ENCODE results near the gene LRRN3.

LRRN3 gene

DNA sequence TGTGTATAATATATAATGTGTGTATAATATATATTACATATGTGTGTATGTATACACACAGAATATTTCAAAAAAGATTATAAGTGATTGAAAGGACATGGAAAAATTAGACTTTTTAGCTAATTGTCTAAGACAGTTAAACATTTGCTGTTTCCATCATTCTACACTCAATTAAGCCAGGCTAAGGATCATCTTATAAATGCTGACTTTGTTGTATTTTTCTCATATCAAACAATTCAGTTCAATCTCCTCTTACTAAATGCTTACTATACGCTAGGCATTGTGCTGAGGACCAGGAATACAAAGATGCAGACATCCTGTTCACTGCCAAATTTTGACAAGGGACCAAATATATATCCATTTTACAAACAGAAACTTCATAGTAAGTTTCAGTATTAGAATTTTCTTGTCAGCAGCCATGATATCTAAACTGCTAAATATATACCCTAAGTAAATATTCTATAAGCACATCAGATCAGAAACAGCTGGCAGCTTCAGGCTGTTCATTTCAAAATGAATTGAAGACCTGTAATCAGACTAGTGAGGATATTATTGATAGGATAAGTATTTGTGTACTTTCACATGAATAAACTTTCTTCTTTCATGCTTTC is 10.3 kb upstream of the LRRN3 start:
- DNase-seq: no peak

DNA sequence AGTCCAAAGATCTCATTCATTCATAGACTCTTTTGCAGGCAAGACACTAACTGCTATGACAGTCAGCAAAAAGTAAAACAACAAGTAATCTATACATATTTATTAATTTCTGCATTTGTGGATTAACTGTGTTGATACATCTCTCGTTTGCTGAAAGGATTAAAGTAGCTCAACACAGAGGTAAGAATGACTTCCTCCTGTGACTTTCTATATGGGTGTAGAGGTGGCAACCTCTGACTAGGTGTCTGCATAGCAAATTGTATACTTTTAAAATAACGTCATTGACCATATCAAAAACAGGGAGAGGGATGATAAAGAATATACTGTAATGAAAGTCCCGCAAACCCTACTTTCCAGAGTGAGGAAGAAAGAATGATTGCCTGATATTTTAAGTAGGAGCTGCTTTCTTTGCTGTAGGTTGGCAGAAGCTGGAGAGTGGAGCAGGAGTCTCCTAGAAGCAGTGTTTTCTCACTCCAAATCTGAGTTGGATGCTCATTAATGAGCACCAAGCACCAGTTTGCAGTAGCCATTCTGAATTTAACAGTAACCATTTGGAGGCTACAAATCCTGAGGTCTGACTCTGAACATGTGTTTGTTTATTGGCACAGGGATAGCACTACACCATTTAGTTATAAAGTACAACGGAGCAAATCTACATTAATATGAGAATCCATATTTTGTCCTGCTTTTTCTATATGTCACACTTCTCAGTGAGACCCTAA is 9.2 kb upstream of the LRRN3 start:
- DNase-seq: no peak

DNA sequence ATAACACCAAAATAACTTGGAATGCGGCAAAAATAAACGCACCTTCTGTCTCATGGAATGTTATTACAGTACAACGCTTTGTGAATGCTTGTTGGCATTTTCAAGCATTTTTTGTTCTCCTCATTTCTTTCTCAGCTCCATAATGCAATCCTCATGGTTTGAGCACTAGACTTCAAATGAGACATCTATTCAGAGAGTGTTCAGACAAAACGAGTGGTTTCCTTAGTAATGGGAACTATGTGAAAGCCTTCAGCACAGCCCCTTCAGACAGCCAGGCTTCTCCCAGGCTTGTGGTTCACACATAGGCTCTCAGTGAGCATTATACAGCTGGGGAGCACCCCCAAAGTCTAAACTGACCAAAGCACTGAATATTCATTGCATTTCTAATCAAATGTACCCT is 8.6 kb upstream of the LRRN3 start:
- no peak for DNase-seq

DNA sequence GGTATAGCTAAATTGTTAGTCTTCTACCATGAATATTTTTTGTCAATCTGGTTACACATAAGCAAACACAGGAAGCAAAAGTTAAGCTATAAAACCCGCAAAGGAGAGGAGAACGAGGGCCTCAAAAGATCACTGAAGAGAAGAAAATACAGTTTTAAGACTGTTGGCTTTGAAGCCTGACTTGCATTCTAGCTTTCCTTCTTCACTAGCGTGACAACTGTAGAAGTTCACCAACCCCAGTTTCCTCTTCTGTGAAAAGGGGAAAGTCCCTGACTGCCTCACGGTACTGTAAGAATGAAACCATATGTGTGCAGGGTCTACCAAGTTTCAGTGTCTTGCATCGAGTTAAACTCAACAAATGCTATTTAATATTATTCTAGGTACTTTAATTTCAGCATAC is 7.5 kb upstream of the LRRN3 start:
- DNase-seq: peak; percentile 34

DNA sequence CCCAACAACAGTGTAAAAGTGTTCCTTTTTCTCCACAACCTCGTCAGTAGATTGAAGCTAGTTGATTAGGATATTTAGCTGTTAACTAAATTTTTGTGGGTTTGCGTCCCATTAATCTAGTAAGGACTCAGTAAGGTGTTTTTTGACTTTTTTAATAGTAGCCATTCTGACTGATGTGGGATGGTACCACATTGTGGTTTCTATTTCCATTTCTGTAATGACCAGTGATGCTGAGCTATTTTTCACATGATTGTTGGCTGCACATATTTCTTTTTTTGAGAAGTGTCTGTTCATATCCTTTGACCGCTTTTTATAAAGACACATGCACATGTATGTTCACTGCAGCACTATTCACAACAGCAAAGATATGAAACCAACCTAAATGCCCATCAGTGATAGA is 5.6 kb upstream of the LRRN3 start:
- DNase-seq: no peak

DNA sequence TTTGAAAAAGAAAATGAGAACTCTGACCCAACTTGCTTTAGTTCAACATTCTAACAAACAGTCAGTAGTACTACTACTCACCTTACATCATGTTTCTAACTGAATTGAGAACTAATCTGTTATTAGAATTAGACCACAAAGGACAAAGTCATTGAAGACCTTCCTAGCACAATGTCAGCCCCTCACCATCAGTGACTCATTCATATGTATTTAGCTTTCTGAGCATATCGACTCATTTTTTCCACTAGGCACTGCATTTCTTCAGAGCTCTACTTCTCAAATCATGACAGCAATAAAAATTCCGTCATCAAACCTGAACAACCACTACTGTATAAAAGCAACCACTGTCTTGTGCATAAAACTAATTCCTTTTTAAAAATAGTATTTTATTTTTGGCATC is 4.4 kb upstream of the LRRN3 start:
- no peak for DNase-seq

DNA sequence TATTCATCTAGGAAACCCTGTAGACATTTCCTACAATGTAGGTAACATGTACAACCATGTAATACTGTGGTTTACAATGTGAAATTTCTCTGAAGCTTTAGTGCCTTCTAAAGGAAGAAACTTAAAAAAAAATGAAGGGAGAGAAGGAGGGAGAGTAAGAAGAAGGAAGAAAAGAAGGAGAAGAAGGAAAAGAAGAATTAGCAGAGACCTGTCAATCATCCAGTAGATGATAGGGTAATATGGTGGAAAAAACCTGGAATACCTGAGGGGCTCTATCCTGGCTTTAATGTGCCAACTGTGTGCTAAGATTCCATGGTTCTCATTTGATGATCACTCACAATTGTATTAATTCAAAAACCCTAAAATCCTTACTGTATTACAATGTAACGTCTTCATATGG is 2.6 kb upstream of the LRRN3 start:
- no peak for DNase-seq

DNA sequence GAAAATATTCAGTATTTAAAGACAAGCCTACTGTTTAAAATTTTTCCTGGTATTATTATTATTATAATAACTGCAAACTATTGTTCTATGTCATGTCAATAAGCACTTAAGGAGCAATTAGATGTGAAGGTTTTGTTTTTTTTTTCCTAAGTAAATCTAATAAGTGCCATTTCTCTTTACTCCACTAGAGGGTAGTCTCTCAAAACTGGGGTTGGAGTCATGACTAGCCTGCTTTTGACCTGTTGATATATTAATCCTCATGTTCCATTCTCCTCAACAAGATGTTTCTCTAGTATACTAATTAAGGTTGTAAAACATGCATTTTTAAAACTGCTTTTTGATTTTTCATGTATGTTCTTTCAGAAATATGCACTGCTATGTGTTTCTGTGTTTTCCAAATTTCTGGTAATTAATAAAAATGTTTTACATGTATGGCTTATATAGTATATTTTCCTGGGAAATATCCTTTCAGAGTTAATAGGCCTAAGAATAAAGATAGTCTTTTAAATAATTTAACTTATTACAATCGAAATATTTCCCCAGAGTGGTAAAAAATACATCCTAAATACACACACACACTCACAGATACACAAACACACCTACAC is 1.0 kb upstream of the LRRN3 start:
- no peak for DNase-seq

DNA sequence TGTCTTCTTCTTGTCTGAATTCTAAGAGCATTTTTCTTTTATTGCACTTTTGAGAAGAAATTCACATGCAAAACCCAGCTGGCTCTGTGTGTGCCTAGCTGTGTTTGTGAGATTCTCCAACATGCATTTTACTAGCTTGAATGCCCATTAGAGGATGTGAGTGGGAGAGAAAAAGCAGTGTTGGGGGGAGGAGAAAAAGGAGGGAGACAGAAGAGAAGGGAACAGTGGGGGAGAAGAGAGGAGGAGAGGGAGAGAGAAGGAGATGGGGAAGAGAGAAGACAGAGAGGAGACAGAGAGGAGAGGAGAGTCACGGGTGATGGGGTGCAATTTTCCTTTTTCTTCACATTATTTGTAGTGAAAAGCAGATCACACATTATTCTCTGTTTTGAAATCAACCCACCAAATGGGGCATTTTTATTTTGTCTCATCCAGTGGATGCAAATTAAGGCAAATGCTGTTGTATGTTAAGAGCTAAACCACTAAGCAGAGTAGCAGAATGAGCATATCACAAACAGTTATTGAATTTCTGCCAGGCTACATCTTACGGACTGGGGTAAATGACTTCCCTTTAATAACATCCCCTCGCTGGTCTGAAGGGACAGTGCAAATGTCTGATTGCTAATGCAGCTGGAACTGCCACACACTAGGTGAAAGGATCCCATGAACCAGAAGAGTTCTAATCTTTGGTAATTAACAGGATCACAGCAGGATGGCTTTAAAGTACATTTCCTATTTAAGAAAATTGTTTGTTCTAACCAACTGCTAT is 849 bp downstream of the LRRN3 start:
- DNase-seq: no peak

DNA sequence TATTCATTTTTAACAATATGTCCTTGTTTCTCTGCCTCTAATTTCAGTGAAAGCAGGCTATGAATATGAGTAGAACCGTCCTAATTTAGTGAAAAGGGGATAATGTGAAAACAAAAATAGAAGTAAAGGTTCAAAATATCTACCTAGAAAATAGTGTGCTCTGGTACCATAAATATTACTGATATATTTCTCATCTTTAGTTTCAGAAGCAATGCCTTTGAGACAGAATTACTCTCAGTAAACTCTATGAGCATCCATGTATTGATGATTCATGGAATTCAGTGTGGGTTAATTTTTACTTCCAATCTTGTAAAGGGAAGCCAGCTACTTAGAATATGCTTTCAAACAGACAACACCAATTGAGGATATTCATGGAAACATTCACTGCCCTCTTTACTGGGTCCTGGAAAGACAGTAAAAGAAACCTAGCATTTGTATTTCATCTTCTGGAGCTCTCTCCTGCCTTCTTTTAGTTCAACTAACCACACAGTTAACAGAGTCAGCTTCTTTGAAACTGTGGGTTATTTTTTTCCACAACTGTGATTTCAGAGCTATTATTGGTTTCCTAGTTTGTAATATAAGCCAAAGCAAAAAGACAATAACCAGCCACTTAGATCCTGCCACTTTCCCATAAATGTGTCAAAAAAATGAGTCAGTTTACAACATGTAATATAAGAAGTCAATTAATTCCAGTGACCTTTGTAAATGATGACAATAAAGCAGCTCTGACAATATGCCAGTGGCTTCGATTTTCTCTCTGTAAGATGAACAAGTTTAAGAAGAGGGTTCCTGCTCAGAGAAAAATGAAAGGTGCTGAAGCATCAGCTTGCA is 1.7 kb downstream of the LRRN3 start:
- DNase-seq: no peak

DNA sequence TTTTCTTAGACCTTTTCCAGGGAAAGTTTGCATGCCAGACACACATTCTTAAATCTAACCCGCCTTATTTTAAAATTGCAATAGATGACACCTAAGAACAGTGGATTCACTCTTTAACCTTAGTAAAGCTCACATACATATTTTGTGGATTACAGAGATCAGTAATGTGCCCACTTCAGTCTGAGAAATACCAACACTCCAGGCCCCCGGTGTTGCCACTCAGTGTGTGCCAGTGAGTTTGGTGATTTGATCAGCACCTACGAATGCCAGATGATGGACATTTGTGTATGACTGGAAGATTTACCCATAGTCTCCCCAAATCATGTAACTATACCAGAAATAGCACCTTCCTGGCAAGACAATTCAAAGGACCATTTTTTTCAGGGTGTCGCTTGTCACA is 2.6 kb downstream of the LRRN3 start:
- no peak for DNase-seq

DNA sequence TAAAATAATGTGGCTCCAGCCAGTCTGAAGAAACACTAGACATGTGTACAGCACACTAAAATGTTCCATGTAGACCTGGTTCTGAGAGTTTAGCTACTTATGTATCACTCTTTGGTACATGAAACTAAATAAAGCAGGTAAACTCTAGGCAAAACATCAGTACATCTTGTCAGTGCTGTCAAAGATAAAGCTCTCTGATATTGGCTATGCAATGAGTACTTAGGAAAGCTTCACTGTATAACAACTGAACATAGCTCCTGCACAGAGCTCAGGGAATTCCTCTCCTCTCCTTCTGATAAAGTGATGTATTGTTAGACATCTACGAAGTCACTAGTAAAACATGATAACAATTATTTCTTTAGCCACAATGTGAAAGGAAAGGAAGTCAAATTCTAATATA is 3.5 kb downstream of the LRRN3 start:
- no peak for DNase-seq

DNA sequence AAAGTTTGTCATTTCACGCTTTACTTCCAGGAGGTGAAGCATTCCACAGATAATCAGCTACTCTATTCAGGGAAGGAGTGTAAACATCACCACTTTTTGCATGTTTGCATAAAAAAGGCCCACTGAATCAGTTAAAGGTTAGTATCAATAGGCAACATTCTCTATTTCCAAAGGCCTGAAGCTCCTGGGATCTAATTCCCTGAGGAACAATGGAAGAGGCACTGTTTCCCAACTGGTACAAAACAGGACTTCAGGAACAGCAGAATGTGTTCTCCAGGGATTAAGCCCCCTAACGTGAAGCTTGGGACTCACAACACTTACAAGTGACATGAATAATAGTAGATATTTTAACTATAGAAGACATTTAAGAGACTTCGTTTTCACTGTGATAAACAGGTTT is 6.1 kb downstream of the LRRN3 start:
- DNase-seq: no peak

DNA sequence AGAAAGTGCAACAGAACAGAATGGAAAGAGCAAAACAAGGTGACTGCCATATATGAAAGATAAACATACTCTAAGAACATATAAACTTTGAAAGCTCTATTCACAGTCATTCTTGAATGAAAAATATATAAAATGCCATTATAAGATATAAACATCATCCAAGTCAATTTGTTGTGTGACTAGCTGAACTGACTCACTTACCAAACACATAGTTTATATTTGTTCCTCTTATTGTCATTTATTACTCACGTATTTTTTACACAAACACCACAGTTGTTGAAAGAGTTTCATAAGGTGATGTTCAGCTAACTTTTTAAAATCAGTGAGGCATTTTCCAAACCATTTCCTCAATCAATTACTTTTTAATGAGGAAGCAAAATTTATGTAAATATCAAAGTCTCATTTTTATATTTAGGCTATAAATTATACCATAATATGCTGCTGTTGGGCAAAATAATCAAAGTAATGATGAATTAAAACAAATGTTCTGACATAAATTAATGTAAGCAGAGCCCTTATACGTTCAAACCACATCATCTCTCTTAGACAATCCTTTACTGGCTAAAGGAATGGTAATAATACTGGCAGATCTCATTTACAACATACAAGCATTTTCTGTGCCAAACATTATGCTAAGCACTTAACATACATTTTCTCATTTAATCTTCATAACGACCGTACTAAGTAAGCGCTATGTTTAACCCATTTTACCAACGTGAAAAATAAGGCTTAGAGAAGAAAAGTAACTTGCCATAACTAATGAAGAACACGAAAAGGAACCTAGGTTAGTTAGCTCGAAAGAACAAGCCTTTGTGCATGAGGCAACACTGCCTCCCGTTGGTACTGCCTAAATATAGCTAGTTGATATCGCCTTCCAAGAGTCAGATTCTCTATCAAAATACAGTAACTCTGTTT is 7.3 kb downstream of the LRRN3 start:
- DNase-seq: peak; percentile 48

DNA sequence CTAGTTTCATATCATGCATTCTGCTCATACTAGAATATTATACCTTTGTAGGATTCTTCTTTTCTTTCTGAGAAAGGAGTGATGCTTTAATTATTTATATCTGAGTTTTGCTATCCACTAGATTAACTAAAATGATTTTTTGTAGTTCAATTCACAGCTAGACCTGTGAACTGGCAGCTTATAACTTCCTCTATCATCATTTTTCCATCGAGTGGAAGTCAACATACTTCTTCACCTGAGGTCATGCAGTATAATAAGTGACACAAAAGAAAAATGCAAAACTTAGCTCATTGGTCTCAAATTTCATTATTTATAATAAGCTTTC is 8.0 kb downstream of the LRRN3 start:
- no peak for DNase-seq

DNA sequence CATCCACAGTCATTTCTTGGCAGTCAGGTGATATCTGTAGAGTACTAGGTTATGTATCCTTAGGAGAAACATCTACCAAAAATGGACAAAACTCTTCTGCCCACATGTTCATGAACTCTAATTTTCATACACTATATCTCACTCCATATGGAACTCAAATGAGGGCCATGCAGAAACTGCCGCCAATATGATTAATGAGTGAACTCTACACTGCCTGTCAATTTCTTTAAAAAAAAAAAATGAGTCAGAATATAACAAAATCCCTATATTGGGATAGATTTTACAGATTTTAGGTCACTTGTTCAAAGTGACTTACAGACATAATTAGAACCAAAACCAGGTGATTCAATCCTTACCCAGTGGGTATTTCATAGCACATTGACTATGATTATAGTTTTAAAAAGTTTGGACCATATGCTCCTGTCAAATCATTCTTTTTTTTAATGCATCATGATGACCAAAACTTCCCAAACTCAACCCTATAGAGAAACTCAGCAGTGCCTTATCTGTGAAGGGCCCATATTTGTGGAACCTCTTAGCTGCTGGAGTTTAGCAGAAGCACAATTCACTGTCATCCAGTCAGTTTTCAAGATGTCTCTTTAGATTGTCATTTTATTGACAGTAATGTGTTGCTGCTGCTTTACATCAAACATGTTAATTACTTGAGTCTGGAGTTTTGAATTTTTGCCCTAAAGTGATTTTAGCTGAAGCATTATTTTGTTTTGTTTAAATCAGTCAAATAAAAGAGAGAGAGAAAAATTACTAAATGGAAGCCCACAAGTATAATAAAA is 11.1 kb downstream of the LRRN3 start:
- DNase-seq: no peak

DNA sequence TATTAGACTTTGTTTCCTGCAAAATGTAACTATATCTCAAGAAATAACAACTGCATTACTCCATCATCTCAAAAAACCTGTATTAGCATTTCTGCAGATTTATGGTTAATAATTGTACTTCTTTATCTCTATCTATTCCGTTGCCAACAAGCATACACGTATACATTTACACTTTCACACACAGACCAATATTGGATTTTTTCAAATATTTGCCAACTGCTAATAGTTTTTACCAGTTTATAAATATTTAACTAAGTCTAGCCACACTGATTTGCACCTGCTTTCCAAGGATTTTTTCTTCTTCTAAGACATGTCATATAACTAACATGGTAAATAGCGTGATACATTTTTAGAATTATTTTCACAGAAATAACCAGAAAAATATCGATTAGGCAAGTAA is 12.2 kb downstream of the LRRN3 start:
- no peak for DNase-seq

DNA sequence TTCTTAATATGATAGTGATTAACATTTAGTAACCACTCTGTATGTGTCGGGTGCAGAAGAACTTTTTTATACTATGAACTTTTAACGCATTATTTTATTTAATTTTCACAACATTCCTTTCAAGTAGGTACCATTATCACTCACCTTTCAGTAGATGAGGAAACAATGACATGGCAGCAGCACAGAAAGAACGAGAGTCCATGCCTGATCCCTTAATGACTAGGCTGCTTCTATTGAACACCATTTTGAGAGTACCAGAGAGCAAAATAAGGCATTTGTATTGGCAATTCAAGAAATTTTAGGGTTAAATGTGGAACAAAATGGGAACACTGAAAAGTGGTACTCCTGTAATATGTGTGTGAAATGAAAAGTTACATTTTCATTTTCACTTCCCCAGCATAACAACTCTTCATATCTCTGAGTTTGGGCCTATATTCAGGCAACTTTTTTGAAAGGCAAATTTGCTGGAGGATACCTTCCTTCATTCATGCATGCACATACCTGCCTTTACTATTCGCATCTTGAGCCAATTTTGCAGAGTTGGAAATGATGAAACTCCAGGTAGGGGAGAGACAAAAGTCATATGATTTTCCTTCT is 12.8 kb downstream of the LRRN3 start:
- no peak for DNase-seq

DNA sequence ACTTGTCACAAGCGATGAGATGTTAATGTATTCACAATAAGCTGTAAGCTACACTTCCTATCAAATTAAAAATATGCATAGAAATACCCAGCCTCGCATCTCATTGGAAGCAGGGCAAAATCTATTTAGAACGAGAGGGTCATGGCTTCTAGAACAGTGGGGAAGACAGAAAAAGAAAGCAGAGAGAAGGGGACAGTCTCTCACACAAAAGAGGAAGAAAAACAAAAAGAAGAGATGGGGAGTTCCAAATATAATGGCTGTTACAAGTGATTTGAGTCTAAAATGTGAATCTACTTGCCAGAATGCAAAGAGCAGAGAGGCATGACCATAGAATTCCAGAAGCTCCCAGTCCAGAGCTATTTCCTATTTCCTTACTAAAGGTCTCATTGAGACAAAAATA is 13.8 kb downstream of the LRRN3 start:
- DNase-seq: no peak

DNA sequence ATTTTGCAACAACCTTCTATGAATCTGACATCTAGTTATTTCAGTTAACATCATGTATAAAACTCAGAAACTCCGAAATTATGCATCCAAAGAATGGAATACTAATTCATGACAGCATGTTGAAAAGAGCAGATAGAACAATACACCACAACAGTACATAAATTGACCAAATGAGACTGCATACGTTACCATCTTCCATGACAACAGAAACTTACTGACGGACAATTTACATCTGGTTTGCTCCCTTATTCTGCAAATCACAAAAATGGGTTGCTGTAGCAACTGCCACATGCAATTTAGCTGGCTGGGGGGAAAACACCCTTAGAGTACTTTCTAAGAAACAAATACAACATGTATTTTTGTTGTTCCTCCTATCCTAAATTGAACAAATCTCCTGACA is 14.3 kb downstream of the LRRN3 start:
- DNase-seq: no peak

DNA sequence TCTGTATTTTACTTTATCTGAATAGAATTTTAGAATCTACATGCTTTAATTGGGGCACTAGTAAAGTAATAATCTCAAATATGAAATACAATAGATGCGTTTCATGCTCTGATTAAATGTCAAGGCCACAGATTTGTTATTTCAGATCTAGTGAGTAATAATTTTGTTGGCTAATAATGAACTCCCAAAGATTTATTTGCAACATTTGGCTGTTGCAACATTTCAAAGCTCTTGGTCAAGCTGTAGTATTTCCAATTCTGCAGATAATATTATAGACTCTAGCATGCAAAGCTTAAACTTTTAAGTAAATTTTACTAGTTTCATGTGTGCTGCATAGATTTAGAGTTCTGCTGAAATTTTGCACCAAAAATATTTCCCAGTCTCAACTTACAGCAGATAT is 16.7 kb downstream of the LRRN3 start:
- no peak for DNase-seq
